Pancreas (tissue), 10 donors: ENCODE measurements around the gene CATSPERD. TPM values are rescaled to one million over a fixed set of nuclear protein-coding genes. Genes with fewer than 3 reads are reported as not detected.

Experiments used
- ATAC-seq, 4 donors: fragments of 200-7000 bp; cut with Tn5 transposase; one replicate each; pipeline versions ENCODE4 v1.8.0 to v1.9.1; 2020; ENCODE audit warnings: mild to moderate bottlenecking in 4 of 4, moderate library complexity in 4 of 4
- DNase-seq, 6 donors: peaks; one replicate each; pipeline ENCODE4 v3.0.0-alpha.2; 2020
- FAIRE-seq: peaks from 2 replicates; lab custom pipeline; 2012; peaks lifted over from hg19 to GRCh38; lab: Jason Lieb, UNC
- H3K27ac ChIP-seq, 4 donors: fragments of 200-600 bp; sonication (generic); 1 replicate in 3 of 4; 2 replicates in 1 of 4; pipeline versions ENCODE4 v1.5.0 to v1.8.0; 2020
- H3K27me3 ChIP-seq, 4 donors: fragments of 200-600 bp; one replicate each; pipeline ENCODE4 v1.8.0; 2021
- H3K36me3 ChIP-seq, 3 donors: fragments of 200-600 bp; sonication (generic) in 1 of 3; one replicate each; pipeline versions ENCODE4 v1.5.0 to v1.8.0; 2020 to 2021
- H3K4me1 ChIP-seq, 3 donors: fragments of 200-600 bp; one replicate each; pipeline ENCODE4 v1.8.0; 2021
- H3K4me3 ChIP-seq, 4 donors: fragments of 200-600 bp; sonication (generic) in 2 of 4; one replicate each; pipeline versions ENCODE4 v1.5.0 to v1.8.0; 2020 to 2021
- H3K9me3 ChIP-seq, 4 donors: fragments of 200-600 bp; one replicate each; pipeline ENCODE4 v1.8.0; 2021
- CTCF ChIP-seq, 4 donors: fragments of 200-600 bp; sonication (generic) in 3 of 4; IDR thresholded peaks; one replicate each; pipeline versions ENCODE4 v1.5.0 to v1.8.0; 2021; ENCODE audit warnings: antibody characterized with exemption in 4 of 4
- WGBS, 2 donors: extraction: QIAGEN DNeasy Blood & Tissue Kit; methylation state at CpG; one replicate each; pipeline ENCODE4 v1.1.7; 2013; 5-methylcytosine and 5-hydroxymethylcytosine counted together
- intact Hi-C, 3 donors: fragments of 100-400 bp; cut with DNase I; formaldehyde crosslinking; loops; one replicate each; pipeline versions ENCODE4 v1.11.1 to v1.14.2; 2022
- polyA plus RNA-seq, 2 donors: library from polyadenylated mRNA; stranded (reverse); fragments of 200-250 nt; gene quantifications; one replicate each; pipeline ENCODE4 v1.2.3, GENCODE V29; 2013
- total RNA-seq, 6 donors: library from RNA; stranded (reverse); fragmentation: NEBNext Ultra II Directional in 4 of 6; extraction: Animal tissue kit (Norgen Biotek cat#: 25700) in 4 of 6; gene quantifications; one replicate each; pipeline versions ENCODE4 v1.2.1 to v1.2.4, GENCODE V29; 2021 to 2023
- donor health status: healthy with polysubstance abuse.
- donor health status: DM: no; HTN: no; CAD: no; lungs with moderate emphysema.
- donor health status: DM: no; HTN: no; CAD: no.
- donor health status: control.
- donor health status: control.
- donor health status: Bipolar disorder and iron deficiency.
- donor health status: DM: yes; HTN: yes; CAD: no.
- donor health status: DM: no; HTN: no; CAD: no.
- donor health status: DM: no; HTN: no; CAD: no.
- donor health status: DM: yes; HTN: yes; CAD: no.

CATSPERD gene
- total and polyA plus RNA-seq, 8 donors, result not detected

- DNase-seq (peak in 3 of 6 donors; percentile 31 to 76 (median 56)), ATAC-seq (no peak)
- 92 to 93% methylated on average over 34 to 37 of the region's 37 CpGs for WGBS, 2 donors
These were observed 12.6 kb upstream of the CATSPERD start for GRCh38 chr19:5707576-5708575.

GRCh38 chr19:5711025-5711424 is 9.4 kb upstream of the CATSPERD start:
- intact Hi-C loops, result no loop called here

More at GRCh38 chr19:5707576-5708575, 12.6 kb upstream of the CATSPERD start:
- Histone ChIP-seq H3K4me1 (no peaks in the 10 kb centered on the region), H3K27ac (no peak overlapping the region), H3K36me3 (peaks cover 4 to 71% (median 20%) of the 10 kb centered on the region in 3 donors), H3K4me3 (no peak overlapping the region), H3K9me3 (no peaks in the 10 kb centered on the region), H3K27me3 (no peaks in the 10 kb centered on the region)
- no peak for FAIRE-seq
- intact Hi-C loops, result no loop called here
- no peak for TF ChIP-seq CTCF (IDR thresholded peaks at IDR 0.05)

GRCh38 chr19:5711713-5712161 is 8.7 kb upstream of the CATSPERD start:
- DNase-seq (peak in 2 of 6 donors; percentile 15 to 70), ATAC-seq (no peak), FAIRE-seq (no peak)
- Histone ChIP-seq H3K4me3 (no peak overlapping the region), H3K36me3 (peaks cover 4 to 52% (median 15%) of the 10 kb centered on the region in 3 donors), H3K27ac (no peak overlapping the region), H3K4me1 (no peaks in the 10 kb centered on the region), H3K9me3 (no peaks in the 10 kb centered on the region), H3K27me3 (no peaks in the 10 kb centered on the region)
- no peak for TF ChIP-seq CTCF (IDR thresholded peaks at IDR 0.05)
- WGBS, 2 donors, result 85% methylated on average over 24 to 25 of the region's 25 CpGs
- intact Hi-C loops, result no loop called here

More at GRCh38 chr19:5711025-5711424, 9.4 kb upstream of the CATSPERD start:
- no peak overlapping the region for H3K4me3 ChIP-seq
- H3K27ac ChIP-seq, result no peak overlapping the region
- no peaks in the 10 kb centered on the region for H3K27me3 ChIP-seq
- no peaks in the 10 kb centered on the region for H3K4me1 ChIP-seq
- no peak for ATAC-seq
- peaks cover 4 to 59% (median 15%) of the 10 kb centered on the region in 3 donors for H3K36me3 ChIP-seq
- H3K9me3 ChIP-seq, result no peaks in the 10 kb centered on the region
- TF ChIP-seq CTCF (IDR thresholded peaks at IDR 0.05), result no peak
- peak in 1 of 6 donors; percentile 10 for DNase-seq
- no peak for FAIRE-seq
- WGBS, 2 donors, result 93 to 95% methylated on average over 8 of the region's 8 CpGs

GRCh38 chr19:5713228-5713627 is 7.2 kb upstream of the CATSPERD start:
- Histone ChIP-seq H3K27ac (no peak overlapping the region), H3K9me3 (no peaks in the 10 kb centered on the region), H3K4me3 (no peak overlapping the region), H3K4me1 (peaks cover 0 to 4% (median 2%) of the 10 kb centered on the region in 3 donors), H3K27me3 (no peaks in the 10 kb centered on the region), H3K36me3 (peaks cover 4 to 44% (median 9%) of the 10 kb centered on the region in 3 donors)
- intact Hi-C loops, result no loop called here
- DNase-seq (no peak), FAIRE-seq (no peak), ATAC-seq (no peak)
- WGBS, 2 donors, result 91% methylated on average over 9 of the region's 9 CpGs
- no peak for TF ChIP-seq CTCF (IDR thresholded peaks at IDR 0.05)
